Right ventricle myocardium inferior (tissue), 1 donor: Measurements from ENCODE around the gene PRSS53. TPM values are rescaled to one million over a fixed set of nuclear protein-coding genes. Genes with fewer than 3 reads are reported as not detected.
"Not testable (repeated sequence)": the region's sequence is repeated elsewhere in the genome, so short reads cannot be mapped to it uniquely, and the experiment has no call there.

Experiments
- ATAC-seq: fragments of 200-7000 bp; cut with Tn5 transposase; one replicate; pipeline ENCODE4 v1.9.1; 2020; ENCODE audit warnings: mild to moderate bottlenecking, moderate library complexity
- DNase-seq: peaks from one replicate; pipeline ENCODE4 v3.0.0; 2021; ENCODE audit errors: missing footprints
- intact Hi-C: fragments of 100-400 bp; cut with DNase I; formaldehyde crosslinking; loops from one replicate; pipeline ENCODE4 v1.11.0; 2022
- total RNA-seq: library from RNA; stranded (reverse); fragmentation: NEBNext Ultra II Directional; extraction: Animal tissue kit (Norgen Biotek cat#: 25700); gene quantifications from one replicate; pipeline ENCODE4 v1.2.1, GENCODE V29; 2021
- donor health status: DM: no; HTN: yes; CAD: no; lungs with severe emphysema.

PRSS53 gene
- total RNA-seq, 1 donor from 2014 or later: 0.62 TPM

DNA sequence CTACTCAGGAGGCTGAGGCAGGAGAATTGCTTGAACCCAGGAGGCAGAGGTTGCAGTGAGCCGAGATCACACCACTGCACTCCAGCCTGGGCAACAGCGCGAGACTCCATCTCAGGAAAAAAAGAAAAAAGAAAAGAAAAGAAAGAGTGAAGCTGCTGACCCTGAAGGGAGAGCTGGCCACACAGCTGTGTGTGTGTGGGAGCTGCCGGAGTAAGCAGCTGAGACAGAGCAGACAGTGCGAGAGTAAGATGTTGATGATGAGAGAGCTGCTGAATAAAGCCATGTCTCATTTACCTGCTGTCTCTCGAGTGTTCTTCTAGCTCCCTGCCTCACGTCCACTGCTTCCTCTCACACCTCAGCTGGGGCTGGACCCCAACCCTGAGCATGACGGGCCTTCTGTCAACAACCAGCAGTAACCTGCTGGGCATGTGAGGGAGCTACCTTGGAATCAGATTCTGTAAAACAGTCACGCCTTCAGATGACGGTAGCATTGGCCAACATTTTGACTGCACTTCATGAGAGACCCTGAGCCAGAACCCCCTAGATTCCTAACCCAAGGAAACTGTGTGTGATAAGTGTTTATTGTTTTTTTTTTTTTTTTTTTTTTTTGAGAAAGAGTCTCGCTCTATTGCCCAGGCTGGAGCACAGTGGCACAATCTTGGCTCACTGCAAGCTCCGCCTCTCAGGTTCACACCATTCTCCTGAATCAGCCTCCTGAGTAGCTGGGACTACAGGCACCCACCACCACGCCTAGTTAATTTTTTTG lies 12.3 kb upstream of the PRSS53 start:
- ATAC-seq, intact Hi-C loops: not testable (repeated sequence)
- DNase-seq: peak; percentile 37

DNA sequence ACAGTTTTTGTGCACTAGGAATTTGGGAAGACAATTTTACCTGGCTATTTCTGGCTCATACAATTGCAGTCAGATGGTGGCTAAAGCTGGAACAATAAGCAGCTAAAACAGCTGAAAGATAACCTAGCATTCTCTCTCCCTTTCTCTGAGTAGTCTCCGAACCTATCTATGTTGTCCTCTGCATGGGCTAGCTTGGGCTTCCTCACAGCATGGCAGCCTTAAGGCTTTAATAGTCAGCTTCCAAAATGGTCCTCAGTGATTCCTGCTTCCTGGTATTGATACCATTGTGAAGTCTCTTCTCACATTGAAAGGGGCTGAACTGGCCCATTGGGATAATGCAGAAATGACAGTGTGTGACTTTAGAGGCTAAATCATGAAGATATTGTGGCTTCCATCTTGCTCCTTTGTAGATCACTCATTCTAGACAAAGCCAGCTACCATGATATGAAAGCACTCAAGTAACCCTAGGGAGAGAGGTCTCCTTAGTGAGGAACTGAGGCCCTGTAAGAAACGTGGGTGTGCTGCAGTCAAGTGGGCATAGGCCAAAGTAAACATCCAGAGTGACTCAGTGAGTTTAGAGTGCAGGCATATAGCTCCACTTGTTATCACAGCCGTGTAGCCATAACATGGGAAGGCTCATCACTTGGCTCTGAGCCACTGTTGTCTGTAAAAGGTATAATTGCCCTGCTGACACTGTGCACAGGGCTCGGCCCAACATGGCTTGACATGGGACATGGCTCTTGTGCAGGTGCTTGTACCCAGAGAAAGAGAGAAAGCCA lies 11.3 kb upstream of the PRSS53 start:
- no peak for DNase-seq
- ATAC-seq: no peak
- intact Hi-C loops: no loop called here

DNA sequence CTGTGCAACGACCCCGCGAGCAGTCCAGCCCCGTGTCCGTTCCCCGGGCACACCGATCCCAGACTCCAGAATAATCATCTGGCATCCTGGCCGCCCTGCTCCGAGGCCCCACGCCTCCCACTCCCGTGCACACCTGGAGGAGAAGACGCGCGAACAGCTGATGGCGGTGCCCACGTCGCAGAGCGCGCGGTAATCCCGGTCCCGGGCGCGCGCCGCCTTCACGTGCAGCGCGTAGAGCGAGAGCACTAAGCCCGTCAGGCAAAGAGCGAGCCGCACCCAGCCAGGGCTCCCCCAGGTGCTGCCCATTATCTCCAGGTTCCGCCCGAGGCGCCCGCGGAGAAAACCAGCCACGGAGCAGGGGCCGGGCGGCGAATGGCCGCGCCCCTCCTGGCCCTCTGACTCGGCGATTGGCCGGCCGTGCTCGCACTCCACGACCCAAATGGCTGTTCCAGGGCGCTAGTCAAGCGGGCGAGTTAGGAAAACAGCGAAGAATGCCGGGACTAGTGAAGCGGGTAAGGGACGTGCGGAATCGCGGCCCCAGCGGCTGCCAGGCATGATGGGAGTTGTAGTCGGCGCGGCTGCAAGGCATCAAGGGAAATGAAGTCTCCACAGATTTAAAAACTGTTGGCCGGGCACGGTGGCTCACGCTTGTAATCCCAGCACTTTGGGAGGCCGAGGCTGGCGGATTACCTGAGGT lies 5.8 kb upstream of the PRSS53 start, which contains the start of gene VKORC1:
Gene VKORC1 (minus strand): TSS at position 374 of the 697 bp plus-strand sequence. CDS start 68 bp downstream, at position 306.
- ATAC-seq: peak; percentile 96
- peak; percentile 97 for DNase-seq
- intact Hi-C loops: loop anchor here (2.0 kb wide), 1 partner anchor 20 kb away; the partner anchor contains the start of genes ZNF646 and ZNF668

DNA sequence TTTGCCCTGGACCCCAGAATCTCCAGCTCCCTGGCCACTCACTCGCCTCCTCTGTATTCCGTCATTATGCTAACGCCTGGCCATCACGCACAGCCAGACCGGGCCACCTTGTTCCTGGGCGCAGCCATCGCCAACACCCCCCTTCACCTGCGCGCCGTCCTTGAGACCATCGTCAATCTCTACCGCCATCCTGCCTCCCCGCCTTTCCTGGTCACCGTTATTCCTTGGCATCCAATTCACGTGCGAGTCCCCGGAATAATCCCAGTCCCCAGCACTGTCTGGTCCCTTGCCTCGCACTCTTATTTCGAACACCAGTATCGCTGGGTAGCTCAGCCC lies 5.3 kb upstream of the PRSS53 start:
- no peak for DNase-seq
- peak; percentile 26 for ATAC-seq
- intact Hi-C loops: loop anchor here (2.0 kb wide), 1 partner anchor 19 kb away; the partner anchor contains the start of genes ZNF646 and ZNF668

DNA sequence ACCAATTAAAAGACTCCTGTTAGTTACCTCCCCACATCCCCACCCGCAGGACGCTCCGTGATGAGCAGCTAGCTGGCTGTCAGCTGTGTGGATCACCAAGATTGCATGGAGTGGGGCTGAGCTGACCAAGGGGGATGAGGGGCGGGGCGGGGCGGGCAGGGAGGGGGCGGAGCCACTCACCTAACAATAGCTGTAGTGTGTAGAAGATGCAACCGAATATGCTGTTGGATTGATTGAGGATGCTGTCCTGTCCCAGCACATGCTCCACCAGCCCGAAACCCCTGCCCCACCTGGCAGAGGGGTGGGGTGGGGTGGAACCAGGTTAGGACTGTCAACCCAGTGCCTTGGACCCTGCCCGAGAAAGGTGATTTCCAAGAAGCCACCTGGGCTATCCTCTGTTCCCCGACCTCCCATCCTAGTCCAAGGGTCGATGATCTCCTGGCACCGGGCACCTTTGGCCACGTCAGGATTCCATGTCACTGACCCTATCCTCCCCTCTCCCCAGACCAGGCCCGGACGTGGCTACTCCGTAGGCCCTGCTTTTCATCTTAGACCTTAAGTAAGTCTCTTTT lies 4.5 kb upstream of the PRSS53 start:
- no peak for ATAC-seq
- peak; percentile 35 for DNase-seq
- intact Hi-C loops: no loop called here

DNA sequence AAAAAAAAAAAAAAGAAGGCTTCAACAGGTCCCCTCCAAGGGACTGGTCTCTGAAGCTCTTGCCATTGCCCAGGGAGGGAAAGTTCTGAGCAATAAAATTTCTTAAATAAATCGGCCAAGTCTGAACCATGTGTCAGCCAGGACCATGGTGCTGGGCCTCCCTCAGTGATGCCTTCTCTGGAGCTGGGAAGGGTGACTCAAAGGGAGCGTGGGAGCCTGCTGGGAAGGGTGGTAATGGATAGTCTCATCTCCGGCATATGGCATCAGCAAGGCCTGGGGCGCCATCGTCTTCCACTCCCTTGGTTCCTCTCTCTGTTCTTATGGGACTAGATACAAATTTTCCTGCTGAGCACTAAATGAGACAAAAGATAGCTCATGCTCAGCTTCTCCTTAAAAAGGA lies 3.6 kb upstream of the PRSS53 start:
- no peak for ATAC-seq
- peak; percentile 27 for DNase-seq
- intact Hi-C loops: no loop called here

DNA sequence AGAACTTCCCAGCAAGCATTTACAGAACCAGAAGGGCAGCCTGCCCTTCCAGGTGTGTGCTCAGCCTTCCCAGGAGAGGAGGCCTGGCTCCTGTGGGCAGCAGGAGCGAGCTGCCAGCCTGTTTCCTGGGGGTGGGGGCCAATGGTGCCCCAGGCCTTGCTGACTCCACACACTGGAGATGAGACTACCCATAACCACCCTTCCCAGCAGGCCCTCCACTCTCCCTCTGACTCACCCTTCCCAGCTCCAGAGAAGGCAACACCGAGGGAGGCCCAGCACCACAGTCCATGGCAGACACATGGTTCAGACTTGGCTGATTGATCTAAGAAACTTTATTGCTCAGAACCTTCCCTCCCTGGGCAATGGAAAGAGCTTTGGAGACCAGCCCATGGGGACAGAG lies 1.8 kb upstream of the PRSS53 start:
- no peak for ATAC-seq
- intact Hi-C loops: no loop called here
- DNase-seq: peak; percentile 54

DNA sequence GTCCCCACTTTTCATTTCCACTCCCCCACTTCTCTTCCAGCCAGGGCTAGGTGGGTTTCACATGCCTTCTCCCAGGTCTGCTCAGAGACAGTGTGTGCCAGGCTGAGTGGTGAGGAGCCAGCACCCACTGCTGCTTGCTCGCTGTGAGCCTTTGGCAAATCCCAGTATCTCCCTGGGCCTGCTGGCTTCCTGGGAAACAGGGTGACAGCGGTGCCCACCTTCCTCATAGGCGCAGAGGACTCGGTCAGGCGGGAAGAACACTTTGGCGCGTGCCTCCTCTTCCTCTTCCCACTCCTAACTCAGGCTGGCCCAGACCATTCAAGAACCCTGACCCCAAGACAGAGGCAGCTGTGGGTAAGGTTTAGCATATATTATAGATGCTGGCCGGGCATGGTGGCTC lies 456 bp upstream of the PRSS53 start:
- intact Hi-C loops: no loop called here
- peak; percentile 13 for DNase-seq
- ATAC-seq: no peak

DNA sequence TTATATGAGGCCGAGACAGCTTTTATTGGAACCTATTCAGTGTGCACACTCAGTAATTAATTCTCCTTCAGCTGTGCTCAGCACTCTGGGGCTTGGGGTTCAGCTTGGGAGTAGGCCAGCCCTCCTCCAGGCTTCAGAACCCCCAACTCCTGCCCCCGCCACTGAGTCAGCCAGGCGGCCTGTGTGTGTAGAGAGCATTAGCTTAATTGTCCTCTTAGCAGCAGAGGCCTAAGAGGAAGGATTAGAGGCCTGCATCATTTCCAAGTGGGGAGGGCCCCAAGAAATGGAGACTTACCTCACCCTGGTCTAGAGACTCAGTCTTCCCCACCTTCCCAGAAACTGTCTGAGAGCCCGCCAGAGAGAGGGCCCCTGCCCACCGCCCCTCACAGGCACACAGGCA lies 772 bp downstream of the PRSS53 start:
- intact Hi-C loops: no loop called here
- DNase-seq (peak; percentile 41), ATAC-seq (no peak)

DNA sequence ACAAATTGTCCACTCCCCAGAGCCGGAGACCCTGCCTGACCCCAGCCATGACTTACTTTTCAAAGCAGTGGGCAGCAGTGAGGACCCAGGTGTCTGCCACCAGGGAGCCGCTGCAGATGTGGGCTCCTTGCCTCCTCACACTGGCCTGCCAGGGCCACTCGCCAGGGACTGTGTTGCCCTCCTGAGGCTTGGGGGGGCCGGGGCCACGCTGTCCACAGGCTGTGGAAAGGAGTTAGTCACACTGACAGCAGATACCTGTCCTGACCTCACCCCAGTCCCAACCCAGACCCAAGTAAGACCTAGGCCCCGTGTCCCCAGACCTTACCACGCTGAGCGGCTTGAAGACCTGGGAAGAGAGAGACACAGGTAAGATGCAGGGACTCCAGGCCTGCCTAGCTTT lies 1.3 kb downstream of the PRSS53 start:
- peak; percentile 20 for DNase-seq
- intact Hi-C loops: no loop called here

DNA sequence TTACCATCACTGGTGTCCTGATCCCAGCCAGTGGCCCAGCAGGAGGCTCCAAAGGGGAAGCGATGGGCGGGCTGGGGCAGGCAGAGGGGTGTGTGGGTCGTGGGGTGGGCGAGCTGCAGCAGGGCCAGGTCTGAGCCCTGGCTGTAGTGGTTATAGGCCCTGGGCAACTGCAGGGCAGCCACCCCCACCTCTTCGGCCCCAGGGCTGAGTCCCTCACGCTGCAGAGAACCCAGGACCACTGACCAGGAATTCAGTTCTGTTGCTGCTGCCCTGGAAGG lies 2.2 kb downstream of the PRSS53 start:
- DNase-seq (no peak), ATAC-seq (no peak)
- intact Hi-C loops: no loop called here

More for the DNA sequence above, 1.3 kb downstream of the PRSS53 start:
- no peak for ATAC-seq

DNA sequence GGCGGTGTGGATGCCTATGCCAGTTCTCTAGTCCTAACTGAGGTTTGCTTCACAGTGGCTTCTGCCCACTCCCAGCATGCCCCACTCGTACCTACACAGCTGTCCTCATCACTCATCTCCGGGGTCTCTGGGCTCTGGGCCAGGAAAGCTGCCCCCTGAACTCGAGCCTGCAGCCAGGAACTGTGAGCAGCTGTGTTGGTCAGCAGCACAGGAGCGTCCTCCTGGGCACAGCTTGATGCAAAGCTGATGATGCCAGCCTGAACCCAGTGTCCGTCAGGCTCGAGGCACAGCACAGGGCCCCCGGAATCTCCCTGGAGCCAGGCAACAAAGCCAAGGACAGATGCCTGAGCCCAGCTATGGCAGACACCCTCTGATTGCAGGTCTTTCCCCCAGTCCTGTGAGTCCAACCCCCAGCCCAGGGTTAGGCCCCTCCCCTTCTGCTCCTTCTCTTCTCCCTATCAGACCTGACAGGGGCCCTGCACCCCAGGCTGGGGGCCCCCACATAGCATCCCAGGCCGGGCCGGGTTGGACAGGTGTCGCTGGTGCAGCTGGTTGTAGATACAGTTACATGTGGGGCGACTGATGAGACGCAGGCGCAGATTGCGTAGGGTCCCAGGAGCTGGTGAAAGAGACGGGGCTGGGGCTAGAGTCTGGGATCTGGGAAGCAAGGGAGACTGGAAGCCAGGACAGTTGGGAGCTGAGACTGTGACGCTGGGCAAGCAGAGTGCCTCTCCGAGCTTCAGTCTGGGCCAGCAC lies 2.7 kb downstream of the PRSS53 start:
- ATAC-seq (no peak), DNase-seq (peak; percentile 48)
- intact Hi-C loops: no loop called here

DNA sequence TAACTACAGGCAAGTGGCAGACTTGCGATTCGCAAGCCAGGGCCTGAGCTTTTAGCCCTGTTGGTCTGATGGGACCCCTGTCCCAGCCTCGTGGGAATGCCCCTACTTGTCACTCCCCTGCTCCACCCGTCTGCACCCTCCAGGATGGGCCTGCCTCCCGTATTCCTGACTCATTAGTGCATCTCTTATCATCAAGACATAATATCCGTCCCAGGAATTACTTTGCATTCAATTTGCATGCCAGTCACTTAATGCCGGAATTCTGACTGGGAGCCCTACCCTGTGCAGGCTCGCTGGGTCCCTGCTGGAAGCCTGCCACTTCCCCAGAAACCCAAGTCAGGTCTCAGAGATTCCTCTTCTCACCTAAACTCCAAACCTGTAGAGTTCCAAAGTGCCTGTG lies 3.3 kb downstream of the PRSS53 start:
- ATAC-seq: no peak
- intact Hi-C loops: no loop called here

DNA sequence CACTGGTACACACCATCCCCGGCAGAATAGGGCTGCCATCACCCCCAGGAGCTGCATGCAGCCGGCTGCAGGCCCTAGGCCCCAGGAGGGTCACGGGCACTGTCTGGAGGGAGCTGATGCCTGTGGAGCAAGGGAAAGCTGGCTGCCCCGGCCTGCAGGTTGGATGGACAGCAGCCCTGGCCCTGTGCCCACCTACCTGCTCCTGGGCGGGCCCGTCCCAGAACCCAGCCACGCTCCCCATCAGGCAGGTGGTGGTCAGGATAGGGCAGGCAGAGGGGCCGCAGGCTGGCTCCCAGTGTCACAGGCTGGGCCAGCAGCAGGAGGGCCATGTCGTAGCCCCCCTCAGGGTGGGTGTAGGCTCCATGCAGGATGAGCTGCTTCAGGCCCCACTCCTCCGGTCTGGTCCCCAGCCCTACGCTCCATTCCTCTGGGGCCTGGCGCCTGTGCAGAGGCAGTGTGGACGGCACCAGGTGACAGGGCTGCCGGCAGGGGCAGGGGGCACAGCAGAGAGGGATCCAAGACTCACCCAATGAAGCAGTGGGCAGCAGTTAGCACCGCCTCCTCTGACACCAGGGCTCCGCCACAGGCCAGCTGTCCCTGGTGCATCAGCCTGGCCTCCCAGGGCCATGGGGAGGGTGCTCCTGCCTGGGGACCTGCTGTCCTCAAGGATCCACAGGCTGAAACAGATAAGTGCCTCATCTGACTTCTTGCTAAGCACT lies 4.0 kb downstream of the PRSS53 start:
- intact Hi-C loops: no loop called here
- ATAC-seq (no peak), DNase-seq (peak; percentile 43)

More for the DNA sequence above, 3.3 kb downstream of the PRSS53 start:
- peak; percentile 26 for DNase-seq

DNA sequence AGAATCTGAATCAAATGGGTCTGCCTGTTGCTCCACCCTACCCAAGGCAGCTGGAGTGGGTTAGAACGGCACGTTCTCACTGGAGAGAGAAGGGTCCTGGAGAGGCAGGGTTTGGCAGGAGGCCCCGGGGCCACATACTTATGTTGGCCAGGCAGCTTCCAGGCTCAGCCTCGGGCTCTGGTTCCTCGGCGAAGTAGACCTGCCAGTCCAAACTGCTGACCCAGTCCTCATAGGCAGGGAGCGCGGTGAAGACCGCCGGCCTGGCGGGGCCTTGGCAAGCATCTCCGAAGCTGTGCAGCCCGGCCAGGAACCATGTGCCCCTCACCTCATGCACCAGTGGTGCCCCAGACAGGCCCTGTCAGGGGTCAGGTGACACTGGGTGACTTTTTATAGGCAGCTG lies 4.8 kb downstream of the PRSS53 start:
- intact Hi-C loops: no loop called here
- DNase-seq (peak; percentile 43), ATAC-seq (no peak)

DNA sequence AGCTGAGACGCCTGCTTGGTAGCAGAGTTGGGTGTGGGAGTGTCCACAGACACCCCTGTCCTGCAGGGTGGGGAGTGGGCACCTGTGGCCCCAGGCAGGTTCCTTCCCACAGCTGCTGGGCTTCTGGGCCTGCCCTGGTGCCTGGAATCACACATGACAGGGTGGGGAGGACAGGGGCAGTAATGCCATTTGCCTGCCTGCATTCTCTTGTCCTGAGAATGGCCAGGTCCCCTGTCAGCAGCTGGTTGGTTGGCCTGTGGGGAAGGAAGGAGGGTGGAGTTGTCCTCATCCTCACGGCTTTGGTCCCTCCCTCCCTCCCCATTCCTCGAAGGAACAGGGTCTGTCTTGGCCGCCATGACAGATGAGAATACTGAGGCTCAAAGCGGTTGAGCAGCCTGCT lies 5.2 kb downstream of the PRSS53 start:
- intact Hi-C loops: no loop called here
- DNase-seq: no peak
- no peak for ATAC-seq

DNA sequence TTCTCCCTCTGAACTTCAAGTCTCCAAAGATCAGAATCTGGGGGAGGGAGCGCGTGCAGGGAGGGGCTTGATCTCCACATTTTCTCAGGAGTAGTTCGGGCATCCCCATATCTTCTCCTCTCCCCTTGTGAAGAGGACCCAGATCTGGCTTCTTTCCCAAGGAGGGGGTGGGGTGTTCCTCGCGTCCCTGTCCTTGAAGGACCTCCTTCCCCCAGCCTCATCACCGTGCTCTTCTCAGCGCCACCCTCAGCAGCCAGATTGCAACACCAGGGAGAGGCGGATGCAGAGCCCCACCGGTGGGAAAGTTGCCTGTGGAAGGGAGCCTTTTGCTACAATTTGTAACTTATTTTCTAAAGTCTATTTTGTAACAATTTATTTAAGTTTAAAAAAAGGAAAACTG lies 5.7 kb downstream of the PRSS53 start:
- ATAC-seq: no peak
- intact Hi-C loops: no loop called here
- no peak for DNase-seq

DNA sequence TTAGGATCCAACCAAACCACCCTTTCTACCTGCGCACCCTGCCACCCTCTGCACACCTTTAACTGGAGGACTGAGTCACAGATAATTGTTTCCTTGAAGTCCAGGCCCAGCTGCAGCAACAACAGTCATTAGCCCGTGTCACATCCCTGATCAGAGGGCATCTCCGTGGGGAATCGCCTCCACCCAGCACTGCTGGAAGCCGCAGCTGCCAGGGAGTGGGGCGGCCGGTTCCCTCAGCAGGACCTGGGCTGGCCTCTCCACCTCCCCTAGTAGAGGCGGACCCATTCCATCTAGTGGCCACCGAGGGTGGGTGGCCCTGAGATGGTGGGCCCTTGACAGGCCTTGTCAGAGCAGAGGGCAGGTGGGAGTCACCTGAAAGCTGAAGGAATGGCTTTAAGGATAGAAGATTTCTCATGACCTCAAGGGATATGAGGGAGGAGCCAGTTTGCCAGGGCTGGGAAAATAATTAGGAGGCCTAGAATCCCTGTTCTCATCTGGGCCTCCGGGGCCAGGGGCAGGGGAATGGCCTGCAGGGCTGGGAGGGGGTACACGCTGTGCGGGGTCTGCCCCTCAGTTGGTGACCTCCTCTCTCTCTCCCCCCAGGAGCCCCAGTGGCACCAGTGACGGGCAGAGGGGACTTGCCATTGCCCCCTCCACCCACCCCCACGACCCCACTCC lies 6.2 kb downstream of the PRSS53 start:
- intact Hi-C loops: no loop called here
- DNase-seq: no peak
- ATAC-seq: no peak
